Peyer's patch (tissue), 4 donors: Measurements from ENCODE around the gene LRRC51. TPM values are rescaled to one million over a fixed set of nuclear protein-coding genes. Genes with fewer than 3 reads are reported as not detected.
A peak's percentile ranks its signal among the peaks of the same experiment; 100 is the strongest.

Experiments
- DNase-seq, 3 donors: peaks; one replicate each; pipeline ENCODE4 v3.0.0-alpha.2; 2017 to 2019
- H3K27ac ChIP-seq, 4 donors: fragments of 200-600 bp; sonication (generic); one replicate each; pipeline ENCODE4 v1.5.1; 2016 to 2019
- H3K27me3 ChIP-seq, 2 donors: fragments of 200-600 bp; sonication (generic); one replicate each; pipeline ENCODE4 v1.5.1; 2019
- H3K36me3 ChIP-seq, 3 donors: fragments of 200-600 bp; sonication (generic); one replicate each; pipeline ENCODE4 v1.5.1; 2016 to 2019
- H3K4me1 ChIP-seq, 4 donors: fragments of 200-600 bp; sonication (generic); one replicate each; pipeline ENCODE4 v1.5.1; 2016 to 2019
- H3K4me3 ChIP-seq, 4 donors: fragments of 200-600 bp; sonication (generic); 1 replicate in 3 of 4; 2 replicates in 1 of 4; pipeline ENCODE4 v1.5.1; 2016 to 2019; ENCODE audit warnings: mild to moderate bottlenecking in 1 of 4
- H3K9me3 ChIP-seq, 4 donors: fragments of 200-600 bp; sonication (generic); one replicate each; pipeline ENCODE4 v1.5.1; 2016 to 2019; ENCODE audit warnings: mild to moderate bottlenecking in 1 of 4
- CTCF ChIP-seq, 6 experiments: fragments of 450-650 bp in 4 of 6; fragments of 200-600 bp in 2 of 6; sonication (generic) in 1 of 6; IDR thresholded peaks; one replicate each; pipeline ENCODE4 v1.5.1; 2017 to 2019; ENCODE audit warnings: antibody characterized with exemption in 6 of 6, mild to moderate bottlenecking in 3 of 6, moderate library complexity in 1 of 6
- POLR2A ChIP-seq, 2 donors: fragments of 450-650 bp; IDR thresholded peaks; one replicate each; pipeline ENCODE4 v1.5.1; 2017; ENCODE audit warnings: antibody characterized with exemption in 2 of 2, mild to moderate bottlenecking in 2 of 2, moderate library complexity in 2 of 2
- total RNA-seq, 4 donors: library from RNA; depleted of rRNA; stranded (reverse); fragments of >200 nt; gene quantifications; one replicate each; pipeline ENCODE4 v1.1.0, GENCODE V29; 2016

The LRRC51 gene
- total RNA-seq, 4 donors from 2014 or later, result 2.8 to 7.4 (median 6.0) TPM

- TF ChIP-seq POLR2A (IDR thresholded peaks at IDR 0.05) (no peak), CTCF (IDR thresholded peaks at IDR 0.05) (no peak)
- H3K27ac ChIP-seq, result peak overlapping the region in 1 of 4 donors; percentile 4
- peaks cover 0 to 39% (median 0%) of the 10 kb centered on the region in 3 donors for H3K36me3 ChIP-seq
- H3K9me3 ChIP-seq, result no peaks in the 10 kb centered on the region
- no peak overlapping the region for H3K4me3 ChIP-seq
- H3K4me1 ChIP-seq, result peaks cover 0 to 30% (median 8%) of the 10 kb centered on the region in 4 donors
- no peak for DNase-seq
- no peaks in the 10 kb centered on the region for H3K27me3 ChIP-seq
Observed at GRCh38 chr11:72100462-72100861, 19.8 kb downstream of the LRRC51 start.

GRCh38 chr11:72102162-72102561 lies 21.5 kb downstream of the LRRC51 start:
- Histone ChIP-seq H3K4me3 (peak overlapping the region; percentile 73 to 95 (median 82)), H3K27ac (peak overlapping the region; percentile 88 to 99 (median 92)), H3K36me3 (peaks cover 0 to 22% (median 0%) of the 10 kb centered on the region in 3 donors), H3K27me3 (no peaks in the 10 kb centered on the region), H3K9me3 (no peaks in the 10 kb centered on the region), H3K4me1 (peaks cover 0 to 30% (median 8%) of the 10 kb centered on the region in 4 donors)
- TF ChIP-seq CTCF (IDR thresholded peaks at IDR 0.05) (no peak), POLR2A (IDR thresholded peaks at IDR 0.05) (no peak)
- no peak for DNase-seq

GRCh38 chr11:72102631-72102945 lies 21.9 kb downstream of the LRRC51 start:
- Histone ChIP-seq H3K36me3 (peaks cover 0 to 18% (median 0%) of the 10 kb centered on the region in 3 donors), H3K9me3 (no peaks in the 10 kb centered on the region), H3K27me3 (no peaks in the 10 kb centered on the region), H3K27ac (peak overlapping the region; percentile 88 to 99 (median 92)), H3K4me3 (peak overlapping the region; percentile 73 to 95 (median 82)), H3K4me1 (peaks cover 0 to 30% (median 8%) of the 10 kb centered on the region in 4 donors)
- DNase-seq, result no peak
- TF ChIP-seq CTCF (IDR thresholded peaks at IDR 0.05), result no peak
- no peak for TF ChIP-seq POLR2A (IDR thresholded peaks at IDR 0.05)

- no peaks in the 10 kb centered on the region for H3K27me3 ChIP-seq
- TF ChIP-seq CTCF (IDR thresholded peaks at IDR 0.05) (peak; percentile 6 to 71 (median 58)), POLR2A (IDR thresholded peaks at IDR 0.05) (peak; percentile 60 to 78)
- H3K36me3 ChIP-seq, result peaks cover 0 to 12% (median 0%) of the 10 kb centered on the region in 3 donors
- peaks cover 0 to 30% (median 8%) of the 10 kb centered on the region in 4 donors for H3K4me1 ChIP-seq
- peak within 1 kb of the TSS; percentile 88 to 99 (median 92) for H3K27ac ChIP-seq
- H3K4me3 ChIP-seq, result peak within 1 kb of the TSS; percentile 73 to 95 (median 82)
- DNase-seq, result peak; percentile 99 to 100 (median 99)
- H3K9me3 ChIP-seq, result no peaks in the 10 kb centered on the region
Observed at GRCh38 chr11:72102946-72103753, 22.5 kb downstream of the LRRC51 start, which contains the start of gene LAMTOR1. TSS of gene LAMTOR1 (minus strand) at chr11:72103297. CDS start at chr11:72103224, 73 bp downstream.

GRCh38 chr11:72103754-72104167 lies 23.1 kb downstream of the LRRC51 start:
- peaks cover 0 to 30% (median 8%) of the 10 kb centered on the region in 4 donors for H3K4me1 ChIP-seq
- TF ChIP-seq POLR2A (IDR thresholded peaks at IDR 0.05) (no peak), CTCF (IDR thresholded peaks at IDR 0.05) (peak in 1 of 6 experiments; percentile 6)
- no peaks in the 10 kb centered on the region for H3K27me3 ChIP-seq
- H3K4me3 ChIP-seq, result peak overlapping the region; percentile 73 to 95 (median 82)
- no peaks in the 10 kb centered on the region for H3K9me3 ChIP-seq
- peaks cover 0 to 6% (median 0%) of the 10 kb centered on the region in 3 donors for H3K36me3 ChIP-seq
- peak in 1 of 3 donors; percentile 16 for DNase-seq
- H3K27ac ChIP-seq, result peak overlapping the region; percentile 88 to 99 (median 92)
